Activated B cell treated with CpG ODN at 0.5 μM for 24 hours (primary cell): ENCODE data around the gene SLC15A1. TPM values are rescaled to one million over a fixed set of nuclear protein-coding genes. Genes with fewer than 3 reads are reported as not detected.

Source experiments
- ATAC-seq: fragments of 200-7000 bp; cut with Tn5 transposase; one replicate; pipeline ENCODE4 v1.10.0; 2021; ENCODE audit warnings: low read depth, mild to moderate bottlenecking, moderate library complexity
- CTCF ChIA-PET: fragments of 350-600 bp; sonication (Branson Sonifier 250); formaldehyde crosslinking; loops from one replicate; lab custom pipeline; 2021; ENCODE audit warnings: antibody characterized with exemption; lab: Charles Lee
- POLR2A ChIA-PET: fragments of 350-600 bp; sonication (Branson Sonifier 250); formaldehyde crosslinking; loops from one replicate; lab custom pipeline; 2021; ENCODE audit warnings: antibody characterized with exemption; lab: Charles Lee
- DNase-seq: peaks from one replicate; pipeline ENCODE4 v3.0.0; 2022
- H3K27ac Mint-ChIP-seq: one replicate; pipeline ENCODE4 v1.8.0; 2020; ENCODE audit warnings: mixed read lengths
- H3K27me3 Mint-ChIP-seq: one replicate; pipeline ENCODE4 v1.8.0; 2021; ENCODE audit warnings: mixed read lengths
- H3K36me3 Mint-ChIP-seq: one replicate; pipeline ENCODE4 v1.8.0; 2021; ENCODE audit warnings: low read depth, mixed read lengths
- H3K4me1 Mint-ChIP-seq: one replicate; pipeline ENCODE4 v1.8.0; 2021; ENCODE audit warnings: mixed read lengths
- H3K4me3 Mint-ChIP-seq: one replicate; pipeline ENCODE4 v1.8.0; 2020; ENCODE audit warnings: mild to moderate bottlenecking, mixed read lengths
- H3K9me3 Mint-ChIP-seq: one replicate; pipeline ENCODE4 v1.8.0; 2020; ENCODE audit warnings: mixed read lengths
- CTCF ChIP-seq: fragments of 200-600 bp; IDR thresholded peaks from one replicate; pipeline ENCODE4 v1.8.0; 2022; ENCODE audit warnings: antibody characterized with exemption, mild to moderate bottlenecking
- intact Hi-C: fragments of 100-400 bp; cut with micrococcal nuclease; formaldehyde crosslinking; loops from one replicate; pipeline ENCODE4 v1.15.1; 2024
- total RNA-seq: library from RNA; stranded (reverse); gene quantifications from 2 replicates; pipeline ENCODE4 v1.2.3, GENCODE V29; 2022

The SLC15A1 gene
- not detected in 2 replicates for total RNA-seq

- no peak within 1 kb of the TSS for H3K27ac Mint-ChIP-seq
- TF ChIP-seq CTCF: no peak
- CTCF ChIA-PET: no interaction called here
- no peak for DNase-seq
- ATAC-seq: no peak
- no peaks in the 10 kb centered on the region for H3K36me3 Mint-ChIP-seq
- intact Hi-C loops: no loop called here
- no peaks in the 10 kb centered on the region for H3K4me1 Mint-ChIP-seq
- no peak within 1 kb of the TSS for H3K4me3 Mint-ChIP-seq
- POLR2A ChIA-PET: no interaction called here
- peaks cover 45% of the 10 kb centered on the region for H3K27me3 Mint-ChIP-seq
- H3K9me3 Mint-ChIP-seq: peaks cover 6% of the 10 kb centered on the region
Measured at GRCh38 chr13:98752467-98753290, at the start of gene SLC15A1. SLC15A1 (minus strand) TSS chr13:98752672; CDS start chr13:98752598, 74 bp downstream.

GRCh38 chr13:98801626-98802418 is 49.4 kb upstream of the SLC15A1 start:
- no peak for TF ChIP-seq CTCF
- intact Hi-C loops: no loop called here
- Mint-ChIP-seq H3K4me3 (no peak overlapping the region), H3K4me1 (no peaks in the 10 kb centered on the region), H3K27me3 (no peaks in the 10 kb centered on the region), H3K9me3 (no peaks in the 10 kb centered on the region), H3K27ac (no peak overlapping the region), H3K36me3 (peaks cover 52% of the 10 kb centered on the region)
- POLR2A ChIA-PET: no interaction called here
- no peak for ATAC-seq
- CTCF ChIA-PET: no interaction called here
- no peak for DNase-seq

- no peaks in the 10 kb centered on the region for H3K27me3 Mint-ChIP-seq
- ChIA-PET CTCF (no interaction called here), POLR2A (no interaction called here)
- H3K9me3 Mint-ChIP-seq: no peaks in the 10 kb centered on the region
- peaks cover 60% of the 10 kb centered on the region for H3K36me3 Mint-ChIP-seq
- ATAC-seq (no peak), DNase-seq (no peak)
- no peak overlapping the region for H3K27ac Mint-ChIP-seq
- H3K4me3 Mint-ChIP-seq: no peak overlapping the region
- H3K4me1 Mint-ChIP-seq: no peaks in the 10 kb centered on the region
- TF ChIP-seq CTCF: no peak
- intact Hi-C loops: no loop called here
Measured at GRCh38 chr13:98800078-98800477, 47.6 kb upstream of the SLC15A1 start.

GRCh38 chr13:98798849-98799645 is 46.6 kb upstream of the SLC15A1 start:
- Mint-ChIP-seq H3K9me3 (no peaks in the 10 kb centered on the region), H3K27ac (no peak overlapping the region), H3K4me3 (no peak overlapping the region), H3K36me3 (peaks cover 59% of the 10 kb centered on the region), H3K27me3 (no peaks in the 10 kb centered on the region), H3K4me1 (no peaks in the 10 kb centered on the region)
- no peak for ATAC-seq
- CTCF ChIA-PET: no interaction called here
- no peak for TF ChIP-seq CTCF
- no peak for DNase-seq
- POLR2A ChIA-PET: no interaction called here
- intact Hi-C loops: no loop called here

- Mint-ChIP-seq H3K4me1 (no peaks in the 10 kb centered on the region), H3K9me3 (no peaks in the 10 kb centered on the region), H3K4me3 (no peak overlapping the region), H3K36me3 (peaks cover 56% of the 10 kb centered on the region), H3K27me3 (no peaks in the 10 kb centered on the region), H3K27ac (no peak overlapping the region)
- ChIA-PET CTCF (no interaction called here), POLR2A (no interaction called here)
- no peak for ATAC-seq
- no peak for DNase-seq
- intact Hi-C loops: no loop called here
- TF ChIP-seq CTCF: no peak
Measured at GRCh38 chr13:98797456-98797855, 45.0 kb upstream of the SLC15A1 start.
